ENCODE data around the gene CPT1A.

CPT1A gene

GRCh38 chr11:68828155-68828931 lies 13.4 kb downstream of the CPT1A start:
- no peak overlapping the region for H3K9ac ChIP-seq (ENCODE audit: low read length)
- H3K9me2 ChIP-seq (ENCODE audit: low read depth, low read length) = no peaks in the 10 kb centered on the region
- H3K36me3 ChIP-seq (ENCODE audit: insufficient read depth, low read length) = no peaks in the 10 kb centered on the region
- H3K27ac ChIP-seq (ENCODE audit: low read depth, low read length, poor library complexity, severe bottlenecking) = no peak overlapping the region
- TF ChIP-seq CTCF (IDR thresholded peaks at IDR 0.05; ENCODE audit: low read length) = no peak
- TF ChIP-seq EZH2 (IDR thresholded peaks at IDR 0.05; ENCODE audit: borderline replicate concordance, low read length) = no peak
- no peaks in the 10 kb centered on the region for H3K79me2 ChIP-seq (ENCODE audit: insufficient read depth, low read length)
- H3K4me1 ChIP-seq (ENCODE audit: insufficient read depth, low read length, severe bottlenecking) = peaks cover 23% of the 10 kb centered on the region
- no peak overlapping the region for H2AFZ ChIP-seq (ENCODE audit: low read length)
- no peaks in the 10 kb centered on the region for H3K27me3 ChIP-seq (ENCODE audit: insufficient read depth, low read length)
- H3F3A ChIP-seq (ENCODE audit: insufficient read depth, low read length) = no peaks in the 10 kb centered on the region
- no peaks in the 10 kb centered on the region for H3K9me3 ChIP-seq (ENCODE audit: low read length)
- no peak overlapping the region for H3K4me2 ChIP-seq (ENCODE audit: low read length)
- no peaks in the 10 kb centered on the region for H4K20me1 ChIP-seq (ENCODE audit: insufficient read depth, low read length)
- H3K4me3 ChIP-seq (ENCODE audit: low read depth, low read length, poor library complexity, severe bottlenecking) = no peak overlapping the region

- no peaks in the 10 kb centered on the region for H3K36me3 ChIP-seq (ENCODE audit: insufficient read depth, low read length)
- H3K4me1 ChIP-seq (ENCODE audit: insufficient read depth, low read length, severe bottlenecking) = peaks cover 23% of the 10 kb centered on the region
- no peaks in the 10 kb centered on the region for H3K9me3 ChIP-seq (ENCODE audit: low read length)
- no peaks in the 10 kb centered on the region for H3F3A ChIP-seq (ENCODE audit: insufficient read depth, low read length)
- H3K79me2 ChIP-seq (ENCODE audit: insufficient read depth, low read length) = no peaks in the 10 kb centered on the region
- no peaks in the 10 kb centered on the region for H4K20me1 ChIP-seq (ENCODE audit: insufficient read depth, low read length)
- H3K9ac ChIP-seq (ENCODE audit: low read length) = no peak overlapping the region
- H3K9me2 ChIP-seq (ENCODE audit: low read depth, low read length) = no peaks in the 10 kb centered on the region
- no peak overlapping the region for H3K4me2 ChIP-seq (ENCODE audit: low read length)
- no peaks in the 10 kb centered on the region for H3K27me3 ChIP-seq (ENCODE audit: insufficient read depth, low read length)
- TF ChIP-seq CTCF (IDR thresholded peaks at IDR 0.05; ENCODE audit: low read length) (0 out of 2 replicates have a peak, but pooled peaks have one; percentile 12), EZH2 (IDR thresholded peaks at IDR 0.05; ENCODE audit: borderline replicate concordance, low read length) (no peak)
- H2AFZ ChIP-seq (ENCODE audit: low read length) = no peak overlapping the region
- no peak overlapping the region for H3K27ac ChIP-seq (ENCODE audit: low read depth, low read length, poor library complexity, severe bottlenecking)
- no peak overlapping the region for H3K4me3 ChIP-seq (ENCODE audit: low read depth, low read length, poor library complexity, severe bottlenecking)
Observed at GRCh38 chr11:68827733-68828132, 14.0 kb downstream of the CPT1A start.

GRCh38 chr11:68826726-68827125 lies 15.0 kb downstream of the CPT1A start:
- Histone ChIP-seq H3K27ac (ENCODE audit: low read depth, low read length, poor library complexity, severe bottlenecking) (no peak overlapping the region), H3K9me2 (ENCODE audit: low read depth, low read length) (no peaks in the 10 kb centered on the region), H3K36me3 (ENCODE audit: insufficient read depth, low read length) (no peaks in the 10 kb centered on the region), H3K9ac (ENCODE audit: low read length) (no peak overlapping the region), H2AFZ (ENCODE audit: low read length) (no peak overlapping the region), H3K9me3 (ENCODE audit: low read length) (no peaks in the 10 kb centered on the region), H3K79me2 (ENCODE audit: insufficient read depth, low read length) (no peaks in the 10 kb centered on the region), H3K27me3 (ENCODE audit: insufficient read depth, low read length) (no peaks in the 10 kb centered on the region), H4K20me1 (ENCODE audit: insufficient read depth, low read length) (no peaks in the 10 kb centered on the region), H3K4me2 (ENCODE audit: low read length) (no peak overlapping the region), H3K4me3 (ENCODE audit: low read depth, low read length, poor library complexity, severe bottlenecking) (no peak overlapping the region), H3K4me1 (ENCODE audit: insufficient read depth, low read length, severe bottlenecking) (peaks cover 23% of the 10 kb centered on the region), H3F3A (ENCODE audit: insufficient read depth, low read length) (no peaks in the 10 kb centered on the region)
- TF ChIP-seq EZH2 (IDR thresholded peaks at IDR 0.05; ENCODE audit: borderline replicate concordance, low read length) (no peak), CTCF (IDR thresholded peaks at IDR 0.05; ENCODE audit: low read length) (no peak)
